Hepatocyte (in vitro differentiated cells): ENCODE data around the gene AP2S1.

Experiments
- EZH2phosphoT487 ChIP-seq: fragments of 200-600 bp; sonication (generic); IDR thresholded peaks from one replicate; pipeline ENCODE4 v1.6.1; 2018; ENCODE audit warnings: antibody characterized with exemption, mild to moderate bottlenecking, low read depth, moderate library complexity; ENCODE audit not compliant: unreplicated experiment, severe bottlenecking
- TF ChIP-seq, protein P1 (sequence below): fragments of 200-600 bp; sonication (generic); IDR thresholded peaks from 2 replicates; pipeline ENCODE4 v1.5.1; 2016; ENCODE audit warnings: antibody characterized with exemption, mild to moderate bottlenecking; ENCODE audit not compliant: poor library complexity

DNA sequence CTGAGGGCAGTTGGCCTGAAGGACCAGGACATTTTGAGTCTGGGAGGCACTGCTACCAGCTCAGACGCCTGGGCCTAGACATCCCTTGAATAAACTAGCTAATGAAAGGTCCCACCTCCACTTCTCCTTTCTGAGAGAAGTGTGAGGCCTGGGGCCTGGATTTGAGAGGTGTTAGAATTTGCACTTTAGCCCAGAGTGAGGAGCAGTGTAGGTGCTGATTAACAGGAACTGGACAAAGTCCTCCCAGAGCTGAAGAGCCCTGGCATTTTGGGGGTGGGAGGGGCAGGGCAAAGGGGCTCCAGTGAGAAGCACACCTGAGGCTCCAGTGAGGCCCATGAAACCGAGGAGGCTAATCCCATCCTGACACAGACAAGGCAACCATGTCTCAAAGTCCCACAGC, 47.1 kb downstream of the AP2S1 start:
- no peak for TF ChIP-seq EZH2phosphoT487
- TF ChIP-seq, protein P1, sequence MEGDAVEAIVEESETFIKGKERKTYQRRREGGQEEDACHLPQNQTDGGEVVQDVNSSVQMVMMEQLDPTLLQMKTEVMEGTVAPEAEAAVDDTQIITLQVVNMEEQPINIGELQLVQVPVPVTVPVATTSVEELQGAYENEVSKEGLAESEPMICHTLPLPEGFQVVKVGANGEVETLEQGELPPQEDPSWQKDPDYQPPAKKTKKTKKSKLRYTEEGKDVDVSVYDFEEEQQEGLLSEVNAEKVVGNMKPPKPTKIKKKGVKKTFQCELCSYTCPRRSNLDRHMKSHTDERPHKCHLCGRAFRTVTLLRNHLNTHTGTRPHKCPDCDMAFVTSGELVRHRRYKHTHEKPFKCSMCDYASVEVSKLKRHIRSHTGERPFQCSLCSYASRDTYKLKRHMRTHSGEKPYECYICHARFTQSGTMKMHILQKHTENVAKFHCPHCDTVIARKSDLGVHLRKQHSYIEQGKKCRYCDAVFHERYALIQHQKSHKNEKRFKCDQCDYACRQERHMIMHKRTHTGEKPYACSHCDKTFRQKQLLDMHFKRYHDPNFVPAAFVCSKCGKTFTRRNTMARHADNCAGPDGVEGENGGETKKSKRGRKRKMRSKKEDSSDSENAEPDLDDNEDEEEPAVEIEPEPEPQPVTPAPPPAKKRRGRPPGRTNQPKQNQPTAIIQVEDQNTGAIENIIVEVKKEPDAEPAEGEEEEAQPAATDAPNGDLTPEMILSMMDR: no peak
